GM19023 (cell line): ENCODE results near the gene TMEM132C.
"Not testable (repeated sequence)": the region's sequence is repeated elsewhere in the genome, so short reads cannot be mapped to it uniquely, and the experiment has no call there.

ENCODE experiments used
- ATAC-seq: cut with Tn5 transposase; IDR thresholded peaks from one replicate; pipeline ENCODE4 v1.9.1; 2021; ENCODE audit warnings: mild to moderate bottlenecking, moderate library complexity; ENCODE audit not compliant: unreplicated experiment

Gene TMEM132C

GRCh38 chr12:128267131-128267622 lies at the start of gene TMEM132C:
Gene TMEM132C, plus strand, starts transcription at chr12:128267170. Its CDS starts 233 bp downstream, at chr12:128267403.
- no peak for ATAC-seq

- ATAC-seq, result no peak
Observed at GRCh38 chr12:128224226-128224625, 42.7 kb upstream of the TMEM132C start.

GRCh38 chr12:128228581-128228980 lies 38.4 kb upstream of the TMEM132C start:
- ATAC-seq, result no peak

GRCh38 chr12:128235635-128236417 lies 31.1 kb upstream of the TMEM132C start:
- ATAC-seq, result no peak

- ATAC-seq, result no peak
Observed at GRCh38 chr12:128236525-128236924, 30.4 kb upstream of the TMEM132C start.

- ATAC-seq, result no peak
Observed at GRCh38 chr12:128240745-128241144, 26.2 kb upstream of the TMEM132C start.

- no peak for ATAC-seq
Observed at GRCh38 chr12:128245121-128245520, 21.8 kb upstream of the TMEM132C start.

GRCh38 chr12:128245905-128246304 lies 21.1 kb upstream of the TMEM132C start:
- no peak for ATAC-seq

GRCh38 chr12:128250096-128250495 lies 16.9 kb upstream of the TMEM132C start:
- ATAC-seq, result no peak

GRCh38 chr12:128253829-128254228 lies 13.1 kb upstream of the TMEM132C start:
- ATAC-seq, result not testable (repeated sequence)

- no peak for ATAC-seq
Observed at GRCh38 chr12:128258866-128259555, 8.0 kb upstream of the TMEM132C start.

GRCh38 chr12:128259556-128260070 lies 7.4 kb upstream of the TMEM132C start:
- no peak for ATAC-seq

- ATAC-seq, result no peak
Observed at GRCh38 chr12:128261757-128262156, 5.2 kb upstream of the TMEM132C start.

- ATAC-seq, result no peak
Observed at GRCh38 chr12:128265566-128265965, 1.4 kb upstream of the TMEM132C start.

GRCh38 chr12:128266086-128266485 lies 884 bp upstream of the TMEM132C start:
- ATAC-seq, result no peak

- no peak for ATAC-seq
Observed at GRCh38 chr12:128266541-128267130, 334 bp upstream of the TMEM132C start.

GRCh38 chr12:128267651-128268378 lies 845 bp downstream of the TMEM132C start:
- no peak for ATAC-seq

- ATAC-seq, result no peak
Observed at GRCh38 chr12:128268379-128268995, 1.5 kb downstream of the TMEM132C start.

- ATAC-seq, result no peak
Observed at GRCh38 chr12:128269181-128269591, 2.2 kb downstream of the TMEM132C start.

- ATAC-seq, result no peak
Observed at GRCh38 chr12:128276471-128276870, 9.5 kb downstream of the TMEM132C start.
